Metanephros (tissue), 2 donors: ENCODE data around the gene DGLUCY. TPM values are rescaled to one million over a fixed set of nuclear protein-coding genes. Genes with fewer than 3 reads are reported as not detected.

Experiments
- small RNA-seq: library from RNA; depleted of rRNA; stranded (forward); fragments of <200 nt; gene quantifications from one replicate; pipeline ENCODE3, GENCODE V24; 2014; ENCODE audit warnings: low replicate concordance
- total RNA-seq: library from RNA; depleted of rRNA; stranded (reverse); fragments of >200 nt; gene quantifications from one replicate; pipeline ENCODE4 v1.2.3, GENCODE V29; 2014

Gene DGLUCY, protein sequence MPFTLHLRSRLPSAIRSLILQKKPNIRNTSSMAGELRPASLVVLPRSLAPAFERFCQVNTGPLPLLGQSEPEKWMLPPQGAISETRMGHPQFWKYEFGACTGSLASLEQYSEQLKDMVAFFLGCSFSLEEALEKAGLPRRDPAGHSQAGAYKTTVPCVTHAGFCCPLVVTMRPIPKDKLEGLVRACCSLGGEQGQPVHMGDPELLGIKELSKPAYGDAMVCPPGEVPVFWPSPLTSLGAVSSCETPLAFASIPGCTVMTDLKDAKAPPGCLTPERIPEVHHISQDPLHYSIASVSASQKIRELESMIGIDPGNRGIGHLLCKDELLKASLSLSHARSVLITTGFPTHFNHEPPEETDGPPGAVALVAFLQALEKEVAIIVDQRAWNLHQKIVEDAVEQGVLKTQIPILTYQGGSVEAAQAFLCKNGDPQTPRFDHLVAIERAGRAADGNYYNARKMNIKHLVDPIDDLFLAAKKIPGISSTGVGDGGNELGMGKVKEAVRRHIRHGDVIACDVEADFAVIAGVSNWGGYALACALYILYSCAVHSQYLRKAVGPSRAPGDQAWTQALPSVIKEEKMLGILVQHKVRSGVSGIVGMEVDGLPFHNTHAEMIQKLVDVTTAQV
- total RNA-seq = 81.0 TPM

GRCh38 chr14:91113829-91114078, at the start of gene DGLUCY:
DGLUCY (plus strand) TSS chr14:91114073; CDS start chr14:91160295, 46,222 bp downstream.

GRCh38 chr14:91244501-91244901, 130.6 kb downstream of the DGLUCY start, which contains the start of gene GPR68:
GPR68 (minus strand) TSS chr14:91244704; CDS start chr14:91235050, 9,654 bp downstream.

Small RNAs within 50 kb of the gene (small RNA-seq; reads per million reads assigned to genes)
- not detected for gene RNU7-30P
- 0.95 reads per million, percentile 81 among the genes with 10 or more reads in this experiment for gene SNORA11B

Other genes starting within 250 kb of the DGLUCY start
- gene RPS6KA5, start 53.4 kb upstream of the DGLUCY start, total RNA-seq = 10.6 TPM
- gene GPR68, start 130.6 kb downstream of the DGLUCY start, total RNA-seq = 0.64 TPM